IPS DF 4.7 (cell line): ENCODE measurements around the gene WWOX.

Experiments
- DNase-seq: peaks from one replicate; pipeline ENCODE4 v3.0.0-alpha.2; 2013; ENCODE audit warnings: low spot score; ENCODE audit errors: extremely low read depth

WWOX gene

DNA sequence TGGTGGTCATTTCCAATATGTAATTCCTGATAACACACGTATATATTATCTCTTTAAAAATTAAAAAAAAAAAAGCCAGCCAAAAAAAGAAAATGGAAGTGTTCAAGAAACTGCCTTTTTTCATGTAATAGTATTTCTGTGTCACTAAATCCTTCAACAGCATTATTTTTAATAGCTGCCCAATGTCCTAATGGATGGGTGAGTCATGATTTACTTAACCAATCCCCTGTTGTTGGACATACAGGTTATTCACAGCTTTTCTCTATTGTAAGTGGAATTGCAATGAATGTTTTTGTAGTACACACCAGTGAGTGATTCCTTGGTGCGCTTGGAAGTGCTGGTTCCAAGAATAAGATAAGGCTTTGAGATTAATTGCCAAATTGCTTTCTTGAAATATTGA, 124.9 kb downstream of the WWOX start:
- DNase-seq, result no peak

DNA sequence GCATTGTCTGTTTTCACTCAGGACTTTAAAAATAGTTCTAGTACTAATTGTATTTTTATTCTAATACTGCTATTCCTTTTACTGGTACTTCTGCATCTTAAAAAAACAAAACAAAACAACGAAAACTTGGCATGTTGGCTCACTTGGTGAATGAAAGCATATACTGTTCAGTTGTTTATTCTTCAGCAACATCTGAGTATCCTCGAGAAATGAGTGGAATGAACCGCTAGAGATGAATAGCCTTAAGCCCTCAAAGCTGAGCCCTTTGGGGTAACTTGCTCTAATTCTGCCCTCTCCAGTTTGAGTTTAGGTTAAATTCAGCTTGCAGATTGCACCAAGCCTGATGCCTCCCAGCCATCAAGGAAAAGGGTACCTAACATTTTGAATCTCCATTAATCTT, 126.5 kb downstream of the WWOX start:
- no peak for DNase-seq

DNA sequence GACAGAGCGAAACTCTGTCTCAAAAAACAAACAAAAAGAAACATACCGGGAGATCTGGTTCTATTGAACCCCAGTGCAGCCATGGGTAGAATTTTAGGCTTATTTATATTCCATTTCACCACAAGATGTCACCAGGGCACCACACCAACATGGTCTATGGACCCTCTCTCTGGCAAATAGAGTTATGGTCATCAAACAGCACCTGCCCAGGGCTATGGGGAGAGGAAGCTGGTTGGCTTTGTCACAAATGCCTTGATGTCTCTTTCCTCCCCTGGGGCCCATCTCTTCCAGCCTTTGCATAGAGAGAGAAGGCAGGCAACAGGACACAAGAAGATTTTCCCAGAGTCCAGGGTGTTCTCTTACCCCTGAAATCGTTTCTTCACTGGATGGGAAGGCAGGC, 128.4 kb downstream of the WWOX start:
- no peak for DNase-seq

DNA sequence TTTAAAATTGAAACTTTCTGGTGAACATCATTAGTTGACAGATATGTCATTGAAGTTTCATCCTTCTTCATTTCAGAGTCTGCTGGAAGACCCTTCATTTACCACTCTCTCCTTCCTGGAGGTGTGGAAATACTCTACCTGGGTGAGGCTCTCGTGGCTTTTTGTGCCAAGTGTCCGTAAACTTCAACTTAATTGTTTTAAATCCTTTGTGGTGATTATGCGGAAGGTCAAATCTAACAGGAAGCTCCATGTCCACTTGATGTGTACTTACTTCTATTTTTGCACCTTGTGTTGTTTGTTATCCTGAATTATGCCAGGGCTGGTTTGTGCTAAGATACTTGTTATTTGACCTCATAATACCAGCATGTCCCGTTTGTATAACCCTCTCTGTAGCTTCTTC, 129.2 kb downstream of the WWOX start:
- DNase-seq, result no peak

DNA sequence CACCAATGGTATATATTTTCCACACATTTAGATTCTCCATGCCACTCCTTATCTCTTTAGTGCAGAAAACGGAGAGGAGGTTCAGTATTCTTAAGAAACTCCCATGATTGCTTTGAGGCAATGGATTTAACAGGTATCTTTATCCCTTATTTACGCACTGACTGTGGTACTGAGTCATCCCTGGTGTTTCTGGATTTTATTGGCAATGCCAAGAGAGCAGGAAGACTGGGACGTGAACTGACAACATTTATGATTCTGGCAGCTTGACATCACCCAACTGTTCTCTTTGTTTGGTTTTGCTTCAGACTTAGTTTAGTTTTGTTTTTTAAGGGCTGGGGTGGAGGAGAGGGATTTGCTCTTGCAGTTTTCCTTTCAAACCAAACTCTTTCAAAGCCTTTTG, 131.4 kb downstream of the WWOX start:
- DNase-seq, result no peak

DNA sequence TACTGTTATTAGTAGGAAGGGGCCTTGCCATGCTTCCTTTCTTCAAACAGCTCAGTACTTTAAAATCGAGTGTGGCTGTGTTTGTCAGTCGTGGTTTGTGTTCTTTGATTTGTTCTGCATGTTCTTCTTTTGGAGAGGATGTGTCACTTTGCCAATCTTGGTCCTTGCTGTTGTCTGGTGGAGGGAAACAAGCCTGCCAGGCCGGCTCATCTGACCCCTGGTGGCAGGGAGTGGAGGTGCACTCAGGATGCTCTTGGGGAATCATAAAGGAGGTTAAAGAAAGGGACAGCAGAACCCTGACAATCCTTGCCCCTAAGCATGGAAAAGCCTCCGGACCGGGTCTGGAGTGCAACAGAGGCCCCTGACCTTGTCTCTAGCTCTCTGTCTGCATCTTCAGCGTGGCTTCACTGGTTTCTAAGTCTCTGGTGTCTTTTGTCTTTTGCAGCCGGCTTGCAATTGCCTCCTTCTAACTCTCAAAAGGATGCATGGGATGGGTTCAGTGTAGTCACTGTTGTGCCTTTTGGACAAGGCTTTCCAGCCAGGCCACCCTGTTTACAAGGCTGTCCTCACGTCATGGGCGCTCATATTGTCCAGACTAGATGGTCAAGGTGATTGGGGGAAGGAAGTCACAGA, 135.8 kb downstream of the WWOX start:
- DNase-seq, result no peak

DNA sequence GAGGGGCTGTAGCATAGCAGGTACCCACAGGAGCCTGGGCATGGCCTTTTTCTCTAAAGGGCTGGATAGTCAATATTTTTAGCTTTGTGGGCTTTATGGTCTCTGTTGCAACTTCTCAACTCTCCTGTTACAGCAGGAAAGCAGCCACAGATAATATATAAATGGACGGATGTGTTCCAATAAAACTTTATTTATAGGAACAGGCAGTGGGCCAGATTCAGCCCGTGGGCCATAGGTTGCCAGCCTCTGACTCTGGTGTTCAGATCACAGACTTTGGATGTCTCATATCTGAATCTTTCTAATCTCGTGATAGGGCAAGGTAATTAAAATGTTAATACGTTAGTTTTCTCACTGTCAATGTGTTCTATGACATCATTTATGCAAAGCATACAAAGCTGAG, 136.4 kb downstream of the WWOX start:
- DNase-seq, result no peak

DNA sequence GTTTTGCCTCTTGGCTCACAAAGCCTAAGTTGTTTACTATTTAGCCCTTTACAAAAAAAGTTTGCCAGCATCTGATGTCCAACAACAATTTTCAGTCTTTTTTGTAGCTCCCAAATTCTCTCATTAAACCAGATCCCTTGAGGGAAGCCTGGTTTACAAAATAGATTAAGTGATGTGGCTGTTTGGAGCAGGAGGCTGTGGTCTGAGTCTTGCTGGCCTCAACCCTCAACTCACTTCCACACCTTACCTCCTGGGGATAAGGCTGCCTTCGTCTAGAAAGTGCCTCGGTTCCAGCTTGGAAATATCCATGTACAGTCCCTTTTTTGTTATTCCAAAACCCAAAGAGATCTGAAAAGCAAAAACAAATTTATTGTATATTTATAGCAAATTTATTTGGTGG, 138.4 kb downstream of the WWOX start:
- DNase-seq, result no peak

DNA sequence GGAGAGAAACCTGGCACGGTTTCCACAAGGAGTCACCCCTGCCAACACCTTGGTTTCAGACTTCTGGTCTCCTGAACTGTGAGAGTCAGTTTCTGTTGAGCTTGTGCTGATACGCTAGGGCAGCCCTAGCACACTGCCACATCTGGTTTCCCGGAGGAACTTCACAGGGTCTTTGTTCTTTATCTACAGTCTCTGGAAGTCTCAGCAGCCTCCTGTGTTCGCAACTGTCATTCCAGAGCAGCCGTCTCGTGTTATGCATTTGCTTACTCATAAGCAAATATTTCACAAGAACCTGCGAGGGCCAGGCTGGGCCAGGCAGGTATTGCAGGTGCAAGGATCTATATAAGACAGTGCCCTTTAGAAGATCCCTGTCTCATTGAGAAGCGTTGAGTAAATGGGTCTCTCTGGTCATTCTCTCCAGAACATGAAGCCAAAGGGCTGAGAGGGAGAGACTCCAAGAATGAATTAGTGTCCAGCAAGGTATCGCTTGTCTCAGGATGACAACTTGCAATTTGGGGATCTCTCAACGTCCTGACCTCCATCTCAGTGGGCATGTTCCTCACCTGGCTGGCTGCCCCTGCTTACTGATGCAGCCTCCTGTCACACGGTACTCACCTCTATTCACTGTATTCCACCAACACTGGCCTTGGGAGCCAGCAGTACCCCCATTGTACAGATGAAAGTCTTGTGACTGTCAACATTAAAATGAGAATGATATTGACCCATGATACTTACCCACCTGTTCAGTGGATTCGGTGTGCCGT, 141.2 kb downstream of the WWOX start:
- DNase-seq, result no peak

DNA sequence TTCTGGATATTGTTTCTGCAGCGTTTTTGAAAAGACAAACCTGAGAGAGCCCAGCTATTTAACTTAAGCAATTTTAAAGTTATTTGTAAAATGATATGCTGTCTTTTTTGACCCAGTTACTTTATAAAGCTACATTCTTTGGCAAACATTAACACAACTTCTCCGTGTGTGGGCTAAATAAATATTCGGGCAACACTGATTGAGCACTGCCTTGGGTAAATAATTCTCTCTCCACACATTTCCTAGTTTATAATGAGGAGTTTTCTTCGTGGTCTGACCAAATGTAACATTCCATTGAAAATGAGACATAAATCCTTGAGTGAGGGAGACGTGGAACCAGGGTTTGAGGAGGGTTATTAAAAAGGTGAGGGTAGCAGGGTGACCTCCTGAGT, 142.8 kb downstream of the WWOX start:
- no peak for DNase-seq

DNA sequence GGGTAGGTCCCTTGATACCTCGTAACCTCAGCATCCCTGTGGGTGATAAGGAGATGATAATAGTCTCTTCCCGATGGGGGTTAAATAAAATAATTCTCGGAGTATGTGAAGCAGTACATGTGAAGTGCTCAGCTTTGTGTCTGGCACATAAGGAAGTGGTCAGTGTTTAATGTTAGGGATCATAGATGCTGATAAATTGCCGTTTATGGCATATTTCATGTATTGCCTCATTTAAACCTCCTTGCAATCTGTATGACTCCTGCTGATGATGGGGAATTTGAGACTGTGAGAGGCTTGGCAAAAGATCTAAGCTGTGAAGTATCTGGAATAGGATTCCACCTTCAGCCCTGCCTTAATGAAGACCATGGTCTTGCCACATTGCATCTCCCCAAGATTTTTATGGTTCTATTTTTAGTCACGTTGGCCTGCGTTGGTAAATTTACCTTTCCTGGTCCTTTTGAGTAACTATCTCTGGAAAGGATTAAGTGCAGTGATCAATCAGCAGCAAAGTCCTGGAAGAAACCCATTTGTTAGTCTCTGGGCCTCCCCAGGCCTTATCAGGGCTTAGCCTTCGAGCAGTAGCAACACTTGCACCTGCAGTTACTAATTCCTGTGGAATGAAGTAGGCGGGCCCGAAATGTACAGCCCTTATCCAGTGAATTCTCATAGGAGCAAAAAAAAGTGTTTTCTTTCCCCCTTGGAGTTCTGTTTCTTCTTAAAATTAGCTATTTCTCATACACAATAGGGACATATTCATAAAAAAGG, 144.9 kb downstream of the WWOX start:
- no peak for DNase-seq

DNA sequence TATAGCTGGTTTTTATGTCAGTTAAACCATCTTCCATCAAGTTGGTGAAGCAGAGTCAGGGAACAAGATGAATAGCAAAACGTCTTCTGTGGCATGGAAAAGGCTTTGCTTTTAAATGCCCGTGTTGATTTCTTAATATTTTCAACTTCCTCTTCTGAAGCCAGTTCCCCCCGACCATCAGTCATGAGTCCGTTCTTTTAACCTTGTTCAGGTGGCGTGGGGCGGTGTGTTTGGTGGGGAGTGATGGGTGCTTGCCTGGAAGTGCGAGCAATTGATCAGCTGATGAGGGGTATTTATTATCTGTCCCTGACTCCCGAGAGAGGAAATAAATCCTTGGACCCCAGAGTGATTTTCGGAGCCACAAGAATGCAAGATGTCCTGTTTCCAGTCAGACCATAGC, 147.1 kb downstream of the WWOX start:
- DNase-seq, result no peak

DNA sequence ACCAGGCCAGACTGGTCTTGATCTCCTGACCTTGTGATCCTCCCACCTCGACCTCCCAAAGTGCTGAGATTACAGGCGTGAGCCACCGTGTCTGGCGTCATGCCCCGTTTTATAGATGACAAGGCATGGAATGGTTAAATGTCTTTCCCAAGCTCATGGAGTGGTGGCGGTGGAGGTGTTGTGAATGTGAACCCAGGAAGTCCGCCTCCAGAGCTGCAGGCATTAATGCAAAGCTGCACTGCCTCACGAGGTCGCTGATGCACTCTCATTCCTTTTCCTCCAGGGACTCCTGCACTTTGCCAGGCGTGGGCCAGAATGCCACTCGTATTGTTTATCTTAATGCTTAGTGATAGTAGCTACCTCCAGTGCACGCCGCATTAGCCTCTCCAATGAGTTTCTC, 149.6 kb downstream of the WWOX start:
- no peak for DNase-seq

DNA sequence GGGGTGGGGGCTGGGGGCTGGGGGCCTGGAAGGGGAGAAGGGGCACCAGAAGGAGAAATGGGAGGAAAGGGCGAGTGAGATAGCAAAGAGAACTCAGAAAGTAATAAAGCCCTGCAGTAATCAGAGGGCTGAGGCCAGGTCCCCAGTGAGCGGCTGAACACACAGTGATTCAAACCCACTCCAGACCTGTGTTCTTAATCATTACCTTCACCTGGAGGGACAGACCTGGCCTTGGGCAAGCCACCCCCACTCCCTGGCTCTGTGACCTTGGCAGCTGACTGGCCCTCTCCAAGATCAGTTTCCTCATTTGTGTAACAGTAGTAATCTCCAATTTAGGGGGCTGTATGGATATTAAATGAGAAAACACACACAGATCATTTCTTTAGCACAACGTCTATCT, 150.4 kb downstream of the WWOX start:
- no peak for DNase-seq

DNA sequence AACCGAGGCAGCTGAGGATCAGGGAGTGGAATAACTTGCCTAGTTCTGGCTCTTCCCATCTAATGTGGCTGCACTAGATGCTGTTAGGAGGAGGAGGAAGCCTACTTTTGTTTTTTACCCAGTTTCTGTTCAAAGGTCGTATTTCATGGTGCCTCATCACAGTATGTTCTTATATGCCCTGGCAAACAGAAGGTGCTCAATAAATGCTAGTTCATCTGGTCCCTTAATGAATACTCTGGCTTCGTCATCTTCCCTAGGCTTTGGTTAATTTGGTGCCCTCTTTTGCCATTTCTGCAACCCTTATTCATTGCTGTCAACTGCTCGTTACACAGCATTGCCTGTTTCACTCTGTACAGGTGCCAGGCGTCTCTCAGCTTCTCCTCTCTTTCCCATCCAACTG, 151.7 kb downstream of the WWOX start:
- DNase-seq, result no peak

DNA sequence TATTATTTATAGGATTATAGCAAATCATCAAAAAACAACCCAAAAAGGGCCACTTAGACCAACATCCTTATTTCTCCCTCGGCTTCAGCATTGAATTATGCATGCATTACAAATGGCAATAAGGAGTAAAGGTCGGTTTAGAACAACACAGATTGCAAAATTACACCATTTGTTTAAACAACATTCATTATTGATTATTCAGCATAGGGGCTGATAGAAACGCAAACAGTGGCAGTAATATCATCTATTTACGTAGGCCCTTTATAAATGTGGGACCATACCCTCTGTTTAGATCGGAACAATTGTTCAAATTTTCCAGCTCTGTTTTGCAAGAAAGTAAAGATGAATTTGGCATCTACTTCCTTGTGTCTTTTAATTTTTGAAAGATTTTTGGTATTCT, 153.3 kb downstream of the WWOX start:
- no peak for DNase-seq

DNA sequence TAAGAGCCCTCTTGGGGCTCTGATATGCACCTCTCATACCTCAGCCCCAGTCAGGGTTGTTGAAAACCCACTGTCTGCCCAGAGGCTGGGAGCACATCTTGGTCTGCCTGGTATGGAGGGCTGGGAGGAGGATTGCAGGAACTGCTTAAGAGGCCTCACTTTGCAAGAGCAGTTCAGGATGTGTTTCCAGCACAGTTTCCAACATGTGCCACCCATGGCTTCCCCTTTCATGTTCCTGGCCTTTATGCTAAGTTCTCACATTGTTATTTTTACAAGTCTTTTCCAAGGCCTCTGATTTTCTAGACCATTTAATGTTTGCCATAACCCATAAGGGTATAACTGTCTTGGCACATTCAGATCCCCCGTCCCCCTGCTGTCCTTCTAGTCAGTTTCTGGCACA, 155.4 kb downstream of the WWOX start:
- DNase-seq, result no peak

DNA sequence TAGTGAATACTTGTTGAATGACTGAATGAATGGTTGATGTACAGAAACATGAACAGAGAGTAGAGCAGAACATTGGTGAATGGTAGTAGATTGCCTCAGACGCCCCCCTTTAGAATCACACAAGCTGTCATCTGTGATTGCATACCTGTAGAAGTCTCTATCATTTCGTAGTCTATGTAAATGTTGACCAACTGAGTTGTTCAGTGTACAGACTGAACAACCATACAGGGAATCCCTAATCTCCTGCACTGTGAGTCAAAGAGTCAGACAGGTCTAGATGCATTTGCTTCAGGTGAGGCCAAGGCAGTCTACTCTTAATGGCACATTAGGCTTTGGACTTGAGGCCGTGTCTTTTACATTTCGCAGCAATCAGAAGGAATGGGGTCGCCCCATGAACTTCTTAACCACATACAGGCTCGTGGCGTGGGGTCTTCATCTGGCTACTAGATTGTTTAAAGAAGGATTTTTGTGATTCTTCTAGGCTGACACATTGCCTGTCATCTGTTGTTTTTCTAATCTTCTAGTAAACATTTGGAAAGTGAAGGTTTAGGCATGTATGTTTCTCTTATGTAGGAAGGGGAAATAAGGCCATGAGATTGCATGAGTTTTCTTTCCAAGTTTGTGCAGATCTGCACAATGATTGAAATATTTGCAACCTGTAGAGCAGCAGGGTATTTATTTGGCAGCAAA, 157.4 kb downstream of the WWOX start:
- no peak for DNase-seq

DNA sequence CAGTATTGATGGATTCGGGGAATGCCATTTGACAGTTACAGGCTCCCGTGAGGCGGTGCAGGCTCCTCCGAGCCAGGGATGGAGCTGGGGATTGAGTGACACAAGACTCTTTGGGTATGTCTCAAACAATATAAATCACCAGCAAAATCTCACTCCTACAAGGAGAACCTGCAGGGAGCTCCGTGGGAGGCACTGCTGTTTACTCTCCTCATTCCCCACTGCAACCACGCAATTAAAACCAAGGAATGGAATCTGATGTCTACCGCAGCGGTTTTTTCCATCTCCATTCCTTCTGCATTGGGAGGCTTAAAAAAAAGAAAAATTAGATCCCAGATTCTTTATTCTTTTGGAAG, 157.9 kb downstream of the WWOX start:
- DNase-seq, result no peak

DNA sequence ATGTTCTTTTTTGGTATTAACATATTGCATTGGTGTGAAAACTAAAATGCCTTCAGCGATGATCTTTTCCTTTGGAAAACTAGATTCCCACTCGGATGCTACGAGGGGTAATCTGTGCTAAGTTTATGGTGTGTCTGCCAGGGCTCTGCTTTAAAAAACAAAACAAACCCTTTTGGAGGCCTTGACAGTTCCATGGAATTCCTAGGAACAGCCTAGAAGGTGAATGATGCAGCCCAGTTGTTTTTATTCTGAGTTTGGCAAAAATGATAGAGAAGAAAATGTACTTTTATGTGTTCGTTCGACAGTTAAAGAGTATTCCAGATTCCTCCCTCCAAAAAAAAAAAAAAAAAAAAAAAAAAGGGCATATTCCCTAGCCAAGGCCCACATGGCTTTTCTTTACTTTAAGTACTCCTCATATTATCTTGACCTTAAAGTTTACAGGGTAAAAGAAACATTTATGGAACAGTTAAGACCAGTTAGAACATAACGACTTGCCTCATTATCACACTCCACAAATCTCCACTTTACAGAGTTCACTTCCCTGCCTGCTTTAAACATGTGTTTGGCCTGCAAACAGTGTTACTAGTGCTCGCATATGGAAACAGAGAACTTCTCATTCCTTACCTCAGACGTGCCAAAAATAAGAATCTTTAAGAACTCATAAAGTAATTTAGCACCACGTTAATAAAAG, 159.1 kb downstream of the WWOX start:
- no peak for DNase-seq

DNA sequence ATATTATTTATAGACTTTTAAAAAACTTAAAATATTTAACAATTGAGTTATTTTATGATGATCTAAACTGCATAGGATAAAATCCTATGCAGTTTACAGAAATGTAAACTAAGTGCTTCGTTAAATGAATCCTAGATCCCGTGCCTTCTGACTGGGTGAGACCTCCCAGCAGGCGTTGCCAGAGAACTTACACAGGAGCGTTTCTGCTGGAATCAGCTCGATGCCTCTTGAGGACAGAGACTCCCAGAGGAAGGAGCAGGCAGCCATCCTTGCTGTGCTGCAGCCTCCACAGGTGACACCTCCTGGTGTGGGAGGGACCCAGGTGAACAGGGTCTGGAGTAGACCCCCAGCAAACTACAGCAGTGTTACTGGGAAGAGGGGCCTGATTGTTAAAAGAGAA, 160.4 kb downstream of the WWOX start:
- DNase-seq, result no peak

DNA sequence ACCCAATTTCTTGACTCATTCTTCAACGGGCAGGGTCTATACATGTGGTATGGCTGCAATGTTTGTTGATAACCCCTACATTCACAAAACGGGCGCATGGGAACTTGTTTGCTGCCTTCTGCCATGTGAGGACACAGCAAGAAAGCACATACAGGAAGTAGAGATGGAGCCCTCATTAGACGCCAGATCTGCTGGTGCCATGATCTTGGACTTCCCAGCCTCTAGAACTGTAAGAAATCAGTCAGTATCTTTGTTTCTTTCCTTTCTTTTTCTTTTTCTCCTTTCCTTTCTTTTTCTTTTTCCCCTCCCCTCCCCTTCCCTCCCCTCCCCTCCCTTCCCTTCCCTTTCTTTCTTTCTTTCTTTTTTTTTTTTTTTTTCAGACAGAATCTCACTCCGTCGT, 165.2 kb downstream of the WWOX start:
- DNase-seq, result no peak
